ENCODE measurements around the gene LPAR1.

Gene LPAR1

DNA sequence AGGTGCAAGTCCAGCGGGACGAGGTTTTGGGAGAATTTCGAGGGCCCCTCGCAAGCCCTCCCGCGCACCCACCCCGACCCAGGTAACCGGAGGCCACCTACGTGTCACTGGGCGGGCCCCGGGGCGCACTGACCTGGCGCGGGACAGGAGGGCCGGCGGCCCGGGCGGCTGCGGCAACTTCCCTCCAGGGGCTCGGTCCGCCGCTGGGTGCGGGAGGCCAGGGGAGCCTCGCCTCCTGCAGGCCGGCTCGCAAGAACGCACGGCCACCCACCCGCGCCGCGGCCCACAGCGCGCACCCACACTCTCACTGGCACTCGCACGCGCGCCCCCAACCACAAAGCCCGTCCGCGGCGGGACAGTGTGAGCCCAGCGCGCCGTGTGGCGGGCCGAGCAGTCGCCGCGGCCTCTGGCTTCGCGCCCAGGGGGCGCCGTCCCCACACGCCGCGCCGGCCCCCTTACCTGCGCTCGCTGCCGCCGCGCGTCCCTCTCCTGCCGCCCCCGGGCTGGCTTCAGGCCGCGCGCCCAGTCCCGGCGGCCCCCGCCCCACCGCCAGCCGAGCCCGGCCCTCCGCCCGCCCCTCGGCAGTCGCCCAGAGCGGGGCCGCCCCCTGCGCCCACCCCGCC lies 451 bp downstream of the LPAR1 start:
- no peak for DNase-seq (ENCODE audit: low spot score)

DNA sequence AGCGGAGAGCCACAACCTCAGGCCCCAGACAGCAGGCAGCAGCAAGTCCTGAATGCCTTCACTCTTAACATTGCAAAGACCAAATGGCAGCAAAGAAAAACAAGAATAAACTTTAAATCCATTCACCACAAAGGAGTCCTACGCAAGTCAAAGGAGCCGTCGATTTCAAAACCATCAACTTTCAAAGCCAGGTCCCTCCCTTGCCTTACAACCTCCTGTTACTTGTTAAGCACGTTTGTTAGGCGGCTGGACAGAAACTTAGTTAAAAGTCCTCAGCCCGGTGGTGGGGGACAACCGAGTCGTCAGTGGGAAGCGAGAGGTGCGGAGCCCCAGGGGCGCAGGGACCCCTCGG lies 938 bp downstream of the LPAR1 start:
- DNase-seq (ENCODE audit: low spot score): no peak

DNA sequence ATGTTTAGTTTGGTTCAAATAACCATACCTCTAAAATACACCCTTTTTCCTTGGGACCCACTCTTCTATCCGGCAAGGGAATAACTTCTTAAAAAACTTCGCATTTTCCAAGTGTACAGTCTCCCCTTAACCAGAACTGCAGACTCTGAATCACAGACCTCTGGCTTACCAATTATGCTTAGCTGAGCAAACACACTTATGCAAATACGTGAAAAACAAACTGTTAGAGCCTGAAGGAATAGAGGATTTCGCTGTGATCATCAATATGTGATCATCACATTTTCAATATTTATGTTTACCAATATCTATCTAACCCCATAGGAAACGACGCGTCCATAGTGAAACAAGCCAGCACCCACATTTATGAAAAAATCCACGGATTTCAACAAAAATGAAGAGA lies 1.3 kb downstream of the LPAR1 start:
- no peak for DNase-seq (ENCODE audit: low spot score)

DNA sequence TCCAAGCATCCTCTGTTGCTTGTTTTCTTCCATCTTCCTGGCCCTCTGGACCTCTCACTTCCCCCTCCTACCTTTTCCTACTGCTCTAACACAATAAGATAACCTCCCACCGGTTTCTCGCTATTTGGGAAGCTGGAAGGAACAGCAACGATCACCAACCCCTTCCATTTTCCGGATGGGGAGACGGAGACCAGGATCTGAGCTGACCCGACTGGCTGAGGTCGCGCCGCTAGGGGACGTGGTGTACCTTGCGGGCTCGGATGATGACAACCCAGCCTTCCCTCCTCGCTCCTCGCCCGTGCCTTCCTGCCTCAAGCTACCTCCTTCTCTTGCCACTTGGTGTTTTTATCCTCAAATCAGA lies 1.9 kb downstream of the LPAR1 start:
- DNase-seq (ENCODE audit: low spot score): no peak

DNA sequence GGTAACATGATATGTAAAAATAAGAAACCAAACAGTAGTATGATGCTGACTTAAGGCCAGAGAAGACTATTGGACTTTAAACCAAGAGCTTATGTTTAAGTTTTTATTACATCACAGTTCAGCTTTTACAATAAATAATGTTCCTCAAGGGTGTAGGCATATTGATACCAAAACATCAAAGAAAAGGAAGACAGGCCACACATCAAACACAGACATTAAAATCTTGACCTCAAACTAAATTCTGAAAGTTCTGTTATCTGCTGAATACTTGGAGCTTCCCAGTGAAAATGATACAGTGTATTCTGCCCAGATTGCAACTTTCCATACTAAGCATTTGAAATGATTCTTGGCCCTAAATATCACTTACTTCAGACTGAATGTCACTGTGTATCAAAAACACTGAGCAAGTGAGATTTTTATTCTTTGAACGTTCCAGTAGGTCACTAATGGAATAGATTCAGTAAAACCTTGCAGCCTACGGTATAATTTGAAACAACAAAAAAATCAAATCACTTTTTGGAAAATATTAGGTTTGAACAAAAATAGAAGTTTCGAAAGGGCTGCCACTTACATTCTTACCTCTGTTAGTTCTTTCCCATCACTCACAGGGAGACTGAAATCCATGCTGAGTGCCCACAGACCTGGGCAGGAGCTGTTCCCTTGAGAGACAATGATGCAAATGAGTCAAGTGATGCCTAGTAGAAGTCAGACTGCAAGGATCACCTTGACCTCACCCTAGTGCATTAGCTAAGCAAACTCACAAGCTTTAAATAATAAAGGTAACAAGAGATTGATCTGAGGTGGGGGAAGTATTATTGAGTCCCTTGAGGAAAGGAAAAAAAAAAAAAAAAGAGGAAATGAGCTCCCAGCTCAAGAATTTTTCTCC lies 2.5 kb downstream of the LPAR1 start:
- DNase-seq (ENCODE audit: low spot score): no peak

DNA sequence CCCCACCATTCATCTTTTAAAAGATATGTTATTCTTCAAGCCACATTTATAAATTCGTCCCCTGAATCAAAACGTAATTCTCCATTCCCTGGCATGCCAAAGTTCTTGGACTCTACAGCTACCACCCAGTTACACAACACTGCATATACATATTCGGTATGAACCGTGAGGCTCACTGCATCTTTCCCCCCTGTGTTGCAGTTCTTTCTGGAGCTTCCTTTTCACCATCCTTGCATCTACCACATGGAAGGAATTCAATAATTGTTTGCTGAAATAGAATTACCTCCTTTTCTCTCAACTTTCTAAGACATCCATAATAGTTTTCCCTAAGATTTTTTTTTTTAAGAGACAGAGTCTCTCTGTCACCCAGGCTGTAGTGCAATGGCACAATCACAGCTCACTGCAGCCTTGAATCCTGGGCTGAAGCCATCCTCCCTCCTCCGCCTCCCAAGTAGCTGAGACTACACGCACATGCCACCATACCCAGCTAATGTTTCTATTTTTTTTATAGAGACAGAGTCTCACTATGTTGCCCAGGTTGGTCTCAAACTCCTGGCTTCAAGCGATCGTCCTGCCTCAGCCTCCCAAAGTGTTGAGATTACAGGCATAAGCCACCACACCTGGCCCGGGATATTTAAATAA lies 3.3 kb downstream of the LPAR1 start:
- no peak for DNase-seq (ENCODE audit: low spot score)

DNA sequence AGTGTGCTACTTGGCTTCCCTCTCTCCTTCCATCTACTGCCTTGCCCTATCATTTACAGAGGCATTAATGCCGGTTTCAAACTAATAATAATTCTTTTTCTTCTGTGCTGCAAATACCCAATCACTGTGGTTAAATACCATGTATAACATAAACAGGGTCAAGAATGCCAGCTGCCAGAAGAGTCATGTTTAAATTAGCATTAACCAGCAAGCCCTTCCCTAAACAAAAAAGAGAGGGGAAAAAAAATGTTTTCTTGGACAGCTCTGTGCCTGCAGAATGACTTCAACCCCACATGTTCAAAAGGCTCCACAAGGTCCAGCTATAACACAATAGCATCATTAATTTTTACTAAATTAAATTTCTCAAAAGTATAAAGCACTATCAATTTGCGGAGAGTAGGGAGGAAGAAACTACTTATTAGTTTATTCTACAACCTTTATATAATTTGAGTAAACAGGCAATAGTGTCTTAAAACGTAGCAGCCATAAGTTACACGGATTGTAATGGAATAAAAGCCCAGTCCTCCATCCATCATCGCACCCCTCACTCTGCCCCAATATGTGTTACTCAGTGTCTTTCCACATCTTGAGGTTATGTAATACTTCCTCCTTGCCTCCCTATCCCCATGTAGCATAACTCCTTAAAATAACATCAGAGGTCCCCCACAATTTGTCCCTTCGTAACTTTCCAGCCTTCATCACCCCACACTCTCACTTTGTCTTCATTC lies 3.9 kb downstream of the LPAR1 start:
- DNase-seq (ENCODE audit: low spot score): no peak

DNA sequence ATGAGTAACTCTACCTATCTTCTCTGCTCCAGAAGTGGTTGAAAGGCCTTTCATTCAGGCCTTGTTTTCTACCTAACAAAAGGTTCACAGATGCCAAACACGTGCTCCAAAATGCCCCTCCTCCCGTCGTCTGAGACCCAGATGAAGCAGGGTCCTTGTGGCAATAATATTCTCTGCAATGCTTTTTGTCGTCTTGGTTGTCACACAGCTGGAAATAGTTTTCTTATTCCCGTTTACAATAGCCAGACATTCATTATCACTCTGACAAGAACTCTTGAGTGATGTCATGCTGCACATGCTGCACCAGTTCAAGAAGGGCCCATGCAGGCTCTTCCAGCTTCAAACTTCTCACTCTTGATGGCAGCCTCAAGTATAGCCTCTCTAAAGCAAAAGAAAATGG lies 7.8 kb downstream of the LPAR1 start:
- no peak for DNase-seq (ENCODE audit: low spot score)

DNA sequence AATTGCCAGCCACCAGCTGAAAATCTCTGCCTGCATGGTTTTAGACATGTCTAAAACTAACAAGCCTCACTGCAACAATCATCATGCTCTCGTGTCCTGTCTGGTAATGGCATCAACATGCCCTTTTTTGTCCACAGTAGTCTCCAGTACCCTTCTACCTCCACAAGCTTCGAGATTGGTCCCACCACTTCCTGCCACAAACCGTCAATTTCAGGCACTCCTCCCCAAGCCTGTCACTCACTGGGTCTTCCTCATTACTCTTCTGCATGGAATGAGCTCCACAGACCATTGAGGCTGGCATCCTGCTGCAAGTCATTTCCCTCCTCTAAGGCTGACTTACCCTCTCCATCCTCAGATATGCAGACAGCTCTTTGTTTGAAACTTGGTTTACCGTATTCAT lies 9.0 kb downstream of the LPAR1 start:
- no peak for DNase-seq (ENCODE audit: low spot score)

DNA sequence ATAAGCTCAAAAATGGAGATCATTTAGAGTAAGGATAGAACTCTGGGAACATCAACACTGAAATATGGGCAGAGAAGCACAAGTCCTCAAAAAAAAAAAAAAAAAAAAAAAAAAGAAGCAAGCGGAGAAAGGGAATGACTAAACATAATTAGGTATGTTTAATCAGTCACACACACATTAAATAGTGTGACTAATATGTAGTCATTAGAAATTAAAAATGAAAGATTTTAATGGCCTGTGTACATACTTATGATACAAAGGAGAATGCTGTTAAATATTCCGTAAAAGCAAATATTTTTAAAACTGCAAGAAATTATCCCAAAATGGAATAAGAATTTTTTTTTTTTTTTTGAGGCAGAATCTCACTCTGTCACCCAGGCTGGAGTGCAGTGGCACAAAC lies 10.5 kb downstream of the LPAR1 start:
- DNase-seq (ENCODE audit: low spot score): no peak

DNA sequence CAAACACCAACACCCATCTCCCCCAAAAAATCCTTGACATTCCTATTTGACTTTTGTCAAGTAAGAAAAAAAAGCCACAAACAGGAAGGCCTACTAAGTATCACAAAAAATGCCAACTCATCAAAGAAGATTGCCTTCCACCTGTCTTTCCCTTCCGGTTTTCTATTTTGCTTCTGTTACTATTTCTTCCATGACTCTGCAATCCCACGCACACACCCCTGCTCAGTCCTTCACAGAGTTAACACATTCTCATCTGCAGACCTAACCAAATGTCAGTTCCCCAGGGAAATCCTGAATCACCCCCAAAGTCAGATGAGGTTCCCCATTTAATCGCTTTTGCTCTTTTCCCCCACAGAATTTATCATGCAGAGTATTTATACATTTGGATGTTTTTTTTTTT lies 15.1 kb downstream of the LPAR1 start:
- no peak for DNase-seq (ENCODE audit: low spot score)

DNA sequence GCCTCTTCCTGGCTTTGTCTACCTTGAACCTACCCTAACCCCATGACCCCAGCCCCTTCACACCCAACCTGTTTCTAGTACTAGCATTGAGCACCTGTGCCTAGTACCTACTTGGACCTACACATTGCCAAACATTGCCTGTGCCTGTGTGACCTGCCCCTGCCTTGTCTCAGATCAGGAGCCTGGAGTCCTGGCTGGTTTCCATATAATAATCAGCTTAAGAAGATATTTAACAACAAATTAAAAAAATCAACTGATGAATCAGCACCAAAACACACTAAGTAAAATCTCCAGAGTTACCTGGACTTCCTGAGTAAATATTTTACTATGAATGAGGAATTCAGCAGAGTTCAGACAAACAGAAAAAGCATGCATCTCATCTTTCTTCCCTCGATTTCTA lies 17.7 kb downstream of the LPAR1 start:
- no peak for DNase-seq (ENCODE audit: low spot score)

DNA sequence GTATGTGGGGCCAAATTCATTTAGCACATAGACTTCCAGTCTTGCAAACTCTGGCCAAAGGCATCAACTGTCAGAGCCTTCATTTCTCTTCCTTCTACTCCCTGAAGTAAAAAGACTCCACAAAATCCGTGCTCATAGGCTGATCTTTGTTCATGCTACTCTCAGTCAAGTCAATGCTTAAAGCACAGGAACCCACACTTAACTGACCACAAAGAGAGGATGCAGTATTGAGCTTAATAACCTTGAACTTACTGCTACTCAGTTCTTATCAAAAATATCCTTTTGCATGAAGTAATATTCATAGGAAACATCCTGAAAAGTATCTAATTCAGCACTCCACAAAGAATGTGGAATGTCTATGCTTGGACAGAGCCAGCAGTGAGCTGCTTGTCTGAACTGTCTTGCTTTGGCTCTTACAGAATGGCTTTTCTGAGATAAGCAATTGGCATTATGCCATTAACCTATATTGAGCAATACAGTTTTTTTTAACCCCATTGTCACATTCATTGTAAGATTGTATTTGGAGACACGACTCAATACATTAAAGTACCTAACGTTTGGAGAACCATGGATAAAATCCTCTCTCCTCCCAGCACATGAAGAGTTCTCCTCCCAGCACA lies 21.7 kb downstream of the LPAR1 start:
- DNase-seq (ENCODE audit: low spot score): no peak

DNA sequence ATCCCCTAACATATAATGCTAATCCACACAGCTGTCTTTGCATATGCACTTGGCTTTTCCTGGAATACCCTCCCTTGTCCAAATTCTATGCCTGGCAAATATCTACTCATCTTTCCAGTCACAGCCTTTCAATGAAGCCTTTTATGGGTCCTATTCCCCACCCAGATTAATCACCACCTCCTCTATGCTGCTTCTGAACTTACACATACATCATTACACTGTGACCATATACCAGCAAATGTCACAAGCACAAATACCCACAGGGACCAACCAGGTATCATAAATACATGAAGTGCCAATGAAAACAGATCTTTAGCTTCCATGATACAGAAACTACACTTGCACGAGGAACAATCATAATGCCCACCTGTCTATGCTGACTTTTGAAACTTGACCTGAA lies 22.3 kb downstream of the LPAR1 start:
- no peak for DNase-seq (ENCODE audit: low spot score)

DNA sequence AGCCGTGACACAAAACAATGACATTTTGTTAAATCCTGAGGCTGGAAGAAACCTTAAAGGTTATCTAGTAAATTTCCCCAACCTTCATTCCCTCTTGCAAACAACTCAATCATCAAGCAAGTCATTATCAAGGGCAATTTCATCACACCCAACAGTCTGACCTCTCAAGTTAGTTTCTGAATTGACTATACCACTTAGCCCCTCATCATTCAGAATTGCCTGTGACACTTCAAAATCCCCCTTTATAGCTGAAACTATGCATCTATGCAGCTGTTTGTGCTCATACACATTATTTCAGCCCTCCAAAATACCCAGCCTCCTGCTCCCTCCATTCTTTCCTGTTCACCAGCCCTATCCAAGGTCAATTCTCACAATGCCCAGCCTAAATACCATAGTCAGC lies 24.6 kb downstream of the LPAR1 start:
- DNase-seq (ENCODE audit: low spot score): no peak

DNA sequence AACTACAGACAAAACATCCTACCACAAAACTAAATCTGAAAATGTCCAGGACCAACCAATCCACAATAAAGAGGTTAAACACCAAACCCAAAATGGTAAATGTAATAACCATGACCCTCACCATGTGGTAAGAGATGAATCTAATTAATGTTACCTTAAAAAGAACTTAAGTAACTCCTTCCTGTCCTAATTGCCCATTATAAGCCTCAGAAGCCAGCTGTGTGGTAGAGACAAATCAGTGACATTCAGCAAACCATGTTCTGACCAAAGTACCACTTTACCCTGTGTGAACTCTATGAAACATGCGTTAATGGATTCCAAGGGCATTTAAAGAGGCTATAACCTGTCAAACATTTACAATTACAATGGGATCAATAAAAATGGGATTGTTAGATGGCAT lies 25.0 kb downstream of the LPAR1 start:
- no peak for DNase-seq (ENCODE audit: low spot score)

DNA sequence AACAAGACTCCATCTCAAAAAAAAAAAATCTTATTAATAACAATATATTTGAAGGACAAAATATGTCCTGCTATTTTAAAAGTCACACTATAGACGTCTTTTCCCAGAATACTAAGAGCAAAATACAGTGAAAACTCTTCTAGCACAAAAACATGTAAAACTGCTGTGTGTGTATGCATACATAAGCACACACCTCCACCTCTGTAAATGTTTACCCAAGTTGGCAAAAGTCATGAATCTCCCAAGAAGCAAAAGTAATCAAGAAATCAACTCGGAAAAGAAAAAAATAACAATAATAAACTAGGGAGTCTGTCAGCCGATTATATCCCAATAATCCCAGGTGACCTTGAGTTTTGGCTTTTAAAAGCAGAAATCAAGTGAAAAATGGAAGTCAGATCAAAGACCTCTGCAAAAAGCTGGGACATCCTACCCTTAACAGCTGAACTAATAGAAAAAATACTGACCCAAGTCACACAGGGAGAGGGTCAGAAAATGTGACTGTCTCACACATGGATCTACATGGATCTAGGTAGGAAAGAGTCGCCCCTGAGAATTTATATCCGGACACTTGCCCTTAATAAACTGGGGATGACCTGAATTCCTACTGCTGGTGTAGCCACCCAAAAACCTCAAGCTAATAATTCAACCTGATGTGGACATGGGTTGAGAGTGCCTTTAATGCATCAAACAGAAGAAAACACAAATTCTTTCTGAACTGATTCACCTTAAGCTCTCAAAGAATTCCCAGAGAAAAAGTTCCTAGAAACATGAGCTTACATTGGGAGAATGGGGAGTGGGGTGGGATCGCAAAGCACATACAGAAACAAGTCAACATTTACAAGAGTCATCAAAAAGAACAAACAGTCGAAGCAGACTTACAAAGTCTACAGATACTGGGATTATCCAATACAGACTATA lies 29.9 kb downstream of the LPAR1 start:
- DNase-seq (ENCODE audit: low spot score): no peak

DNA sequence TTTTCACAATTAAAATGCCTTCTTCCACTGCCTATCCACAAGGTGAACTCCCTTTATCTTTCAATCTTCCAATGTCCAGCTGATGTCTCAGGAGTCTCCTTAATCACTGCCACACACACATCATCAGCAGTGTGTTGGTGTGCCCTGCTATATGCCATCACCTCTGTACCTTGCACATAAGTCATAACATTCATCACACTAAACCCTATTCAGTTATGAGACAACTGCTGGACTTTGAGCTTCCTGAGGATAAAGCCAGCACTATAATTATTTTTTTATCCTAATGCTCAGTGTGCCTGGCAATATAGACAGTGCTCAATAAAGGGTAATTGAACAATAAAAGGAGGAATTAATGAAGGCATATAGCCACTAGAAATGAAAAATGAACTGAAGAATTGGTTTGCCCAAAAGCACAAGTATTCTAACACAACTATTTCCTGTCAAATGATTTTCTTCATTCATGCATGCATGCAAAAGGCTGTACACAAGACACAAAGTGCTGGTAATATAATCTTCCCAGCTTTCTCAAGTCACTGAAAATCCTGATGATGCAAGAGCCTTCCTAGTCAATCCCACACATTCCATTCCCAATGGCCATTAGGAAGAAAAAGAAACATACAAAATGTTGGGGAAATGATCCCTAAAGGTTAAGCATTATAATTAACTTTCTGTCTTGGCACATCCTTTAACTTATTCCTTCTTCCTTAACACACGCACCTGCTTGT lies 32.4 kb downstream of the LPAR1 start:
- DNase-seq (ENCODE audit: low spot score): no peak

DNA sequence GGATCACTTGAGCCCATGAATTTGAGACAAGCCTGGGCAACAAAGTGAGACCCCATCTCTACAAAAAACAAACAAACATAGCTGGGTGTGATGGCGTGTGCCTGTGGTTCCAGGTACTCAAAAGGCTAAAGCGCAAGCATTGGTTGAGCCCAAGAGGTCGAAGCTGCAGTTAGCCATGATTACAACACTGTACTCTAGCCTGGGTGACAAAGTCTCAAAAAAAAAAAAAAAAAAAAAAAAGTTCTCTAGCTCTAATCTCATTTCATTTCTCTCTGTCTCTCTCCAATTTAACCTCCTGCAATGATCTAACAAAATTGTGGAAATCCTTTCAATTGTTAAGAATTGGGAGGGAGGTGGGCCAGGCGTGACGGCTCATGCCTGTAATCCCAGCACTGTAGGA lies 33.3 kb downstream of the LPAR1 start:
- no peak for DNase-seq (ENCODE audit: low spot score)

DNA sequence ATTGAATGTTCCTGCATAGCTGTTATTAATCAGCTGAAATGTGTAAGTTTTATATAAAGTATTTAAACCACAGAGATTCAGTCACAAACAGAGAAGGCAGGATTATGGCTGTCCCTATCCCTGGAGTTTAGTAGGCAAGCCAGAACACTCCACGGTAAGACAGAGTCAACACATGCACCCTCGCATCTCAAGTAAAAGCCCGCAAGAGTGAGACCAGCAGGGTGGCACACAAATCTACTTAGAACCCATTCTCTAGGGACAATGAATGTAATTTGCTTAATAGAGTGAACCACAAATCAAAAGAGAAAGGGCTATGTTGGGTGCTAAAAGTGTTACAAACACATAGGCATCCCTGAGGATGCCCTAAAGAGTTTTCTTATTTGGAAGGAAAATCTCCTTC lies 35.1 kb downstream of the LPAR1 start:
- no peak for DNase-seq (ENCODE audit: low spot score)

DNA sequence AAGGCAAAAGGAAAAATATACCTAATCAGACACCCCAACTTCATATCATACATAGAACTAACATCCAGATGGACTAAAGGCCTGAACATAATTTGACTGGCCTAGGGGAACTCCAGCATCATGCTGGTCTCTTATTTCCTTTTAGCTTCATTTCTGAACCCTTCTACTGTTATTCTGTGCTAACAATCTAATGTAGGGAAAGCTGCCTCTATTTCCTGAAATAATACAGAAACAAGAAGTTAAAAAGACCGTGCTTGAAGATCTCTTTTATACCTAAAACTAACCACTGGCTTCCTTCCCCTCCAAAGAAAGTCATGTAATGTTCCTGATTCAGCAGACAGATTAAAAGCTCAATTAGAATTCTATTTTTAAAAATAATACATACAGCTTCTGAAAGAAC lies 36.7 kb downstream of the LPAR1 start:
- DNase-seq (ENCODE audit: low spot score): no peak

Data from CD4-positive, alpha-beta T cell treated with Interleukin-15 for 4 hours (primary cell).